Measurements from ENCODE around the gene RPAP2. TPM values are rescaled to one million over a fixed set of nuclear protein-coding genes. Genes with fewer than 3 reads are reported as not detected.

RPAP2 gene
- total and polyA plus RNA-seq, 10 of the 15 experiments (the other 5 are each of a cell fraction or from before 2014, with no cell fraction given) = 11.4 to 39.5 (median 21.7) TPM

- TF ChIP-seq ZSCAN29 (IDR thresholded peaks at IDR 0.05) (no peak), KLF5 (IDR thresholded peaks at IDR 0.05; ENCODE audit: partially characterized antibody) (no peak), POU2F2 (IDR thresholded peaks at IDR 0.05; ENCODE audit: borderline replicate concordance, low read depth, low read length) (no peak), TAF1 (IDR thresholded peaks at IDR 0.05; ENCODE audit: borderline replicate concordance, low read depth, low read length) (no peak), CBFB (IDR thresholded peaks at IDR 0.05; ENCODE audit: low read depth) (no peak), YY1 (IDR thresholded peaks at IDR 0.05; ENCODE audit: low read depth, low read length) (no peak), NBN (IDR thresholded peaks at IDR 0.05) (no peak), JUNB (IDR thresholded peaks at IDR 0.05) (no peak), CUX1 (IDR thresholded peaks at IDR 0.05; ENCODE audit: insufficient replicate concordance, low read depth, low read length) (no peak), EP300 (IDR thresholded peaks at IDR 0.05; ENCODE audit: borderline replicate concordance in 1 of 2, control insufficient read depth in 1 of 2, low read depth in 2 of 2, low read length in 2 of 2) (no peak), RB1 (IDR thresholded peaks at IDR 0.05; ENCODE audit: borderline replicate concordance) (no peak), SIN3A (IDR thresholded peaks at IDR 0.05; ENCODE audit: low read depth, low read length) (no peak), RAD51 (IDR thresholded peaks at IDR 0.05) (no peak), BRCA1 (IDR thresholded peaks at IDR 0.05; ENCODE audit: low read depth, low read length) (no peak)
- DNase-seq (ENCODE audit: low read depth, low spot score) = no peak
- CTCF ChIA-PET = no interaction called here
Observed at GRCh38 chr1:92411511-92411910, 112.7 kb downstream of the RPAP2 start.

More at GRCh38 chr1:92411511-92411910, 112.7 kb downstream of the RPAP2 start:
- Histone ChIP-seq H3K36me3 (ENCODE audit: control insufficient read depth in 2 of 2, insufficient read depth in 2 of 2, low read length in 1 of 2) (no peaks in the 10 kb centered on the region), H4K20me1 (ENCODE audit: control insufficient read depth, insufficient read depth) (no peaks in the 10 kb centered on the region), H3K4me2 (ENCODE audit: control insufficient read depth, insufficient read depth) (no peak overlapping the region), H2AFZ (ENCODE audit: control insufficient read depth, low read depth, low read length) (no peak overlapping the region), H3K9ac (ENCODE audit: control insufficient read depth, insufficient read depth, low read length) (no peak overlapping the region), H3K9me3 (replicated peaks; ENCODE audit: control insufficient read depth, insufficient read depth, low read length) (no peaks in the 10 kb centered on the region), H3K4me3 (no peak overlapping the region), H3K4me1 (ENCODE audit: control insufficient read depth, insufficient read depth, low read length) (no peaks in the 10 kb centered on the region; the same call in 1 of the 2 replicates), H3K27ac (ENCODE audit: control insufficient read depth, insufficient read depth) (no peak overlapping the region), H3K27me3 (replicated peaks in 1 of 2; ENCODE audit: control insufficient read depth in 2 of 2, insufficient read depth in 2 of 2, low read length in 1 of 2) (no peaks in the 10 kb centered on the region), H3K79me2 (ENCODE audit: control insufficient read depth, insufficient read depth, low read length) (no peaks in the 10 kb centered on the region)
- intact Hi-C loops (cut with micrococcal nuclease; ENCODE audit: unreplicated experiment) = no loop called here
- POLR2A ChIA-PET = no interaction called here
- BruUV-seq (replicated peaks) = no TSS peak
- in situ Hi-C loops (cut with MboI) = no loop called here
- FAIRE-seq = no peak
- SMC1A ChIA-PET (ENCODE audit: uncharacterized antibody, unreplicated experiment) = no interaction called here
- ATAC-seq = no peak
- 87% methylated on average over 1 of the region's 1 CpG for WGBS (ENCODE audit: insufficient coverage, insufficient replicate concordance, low lambda C conversion rate, missing lambda C conversion rate)
- RAD21 ChIA-PET (ENCODE audit: unreplicated experiment) = no interaction called here
